ELF-1 (cell line): ENCODE results near the gene FLAD1.

Experiments
- DNase-seq: peaks from one replicate; pipeline ENCODE4 v3.0.0-alpha.2; 2016; ENCODE audit warnings: low read depth, low spot score

Gene FLAD1

GRCh38 chr1:154951901-154952657 is 31.1 kb upstream of the FLAD1 start:
- DNase-seq: no peak

GRCh38 chr1:154952664-154953063 is 30.5 kb upstream of the FLAD1 start:
- DNase-seq: no peak

GRCh38 chr1:154953611-154954038 is 29.5 kb upstream of the FLAD1 start:
- DNase-seq: no peak

- DNase-seq: no peak
Measured at GRCh38 chr1:154954541-154954940, 28.6 kb upstream of the FLAD1 start.

- peak; percentile 70 for DNase-seq
Measured at GRCh38 chr1:154955039-154955717, 28.0 kb upstream of the FLAD1 start.

GRCh38 chr1:154955718-154956543 is 27.2 kb upstream of the FLAD1 start, which contains the start of gene PBXIP1:
PBXIP1 (minus strand) TSS chr1:154956099; CDS start chr1:154953721, 2,378 bp downstream.
- peak; percentile 99 for DNase-seq

- DNase-seq: peak; percentile 45
Measured at GRCh38 chr1:154956544-154956941, 26.6 kb upstream of the FLAD1 start.

- DNase-seq: peak; percentile 29
Measured at GRCh38 chr1:154957091-154957657, 26.0 kb upstream of the FLAD1 start.

GRCh38 chr1:154958036-154958435 is 25.1 kb upstream of the FLAD1 start:
- no peak for DNase-seq

GRCh38 chr1:154958681-154959425 is 24.3 kb upstream of the FLAD1 start:
- DNase-seq: no peak

- no peak for DNase-seq
Measured at GRCh38 chr1:154959426-154959780, 23.7 kb upstream of the FLAD1 start.

GRCh38 chr1:154960446-154961136 is 22.6 kb upstream of the FLAD1 start:
- DNase-seq: no peak

GRCh38 chr1:154961207-154962155 is 21.7 kb upstream of the FLAD1 start, which contains the start of gene PYGO2:
PYGO2 (minus strand) TSS chr1:154961782; CDS start chr1:154961576, 206 bp downstream.
- peak; percentile 88 for DNase-seq

- DNase-seq: peak; percentile 65
Measured at GRCh38 chr1:154962156-154962749, 20.9 kb upstream of the FLAD1 start.

GRCh38 chr1:154962795-154963330 is 20.3 kb upstream of the FLAD1 start:
- DNase-seq: no peak

GRCh38 chr1:154963643-154964042 is 19.5 kb upstream of the FLAD1 start:
- DNase-seq: no peak

- no peak for DNase-seq
Measured at GRCh38 chr1:154964359-154964758, 18.8 kb upstream of the FLAD1 start.

GRCh38 chr1:154966111-154966510 is 17.0 kb upstream of the FLAD1 start:
- no peak for DNase-seq
